GM12872 (cell line): Measurements from ENCODE around the gene LRP11.

Source experiments
- CTCF ChIP-seq: IDR thresholded peaks from 3 replicates; pipeline ENCODE4 v1.5.1; 2011; ENCODE audit warnings: low read depth, mild to moderate bottlenecking, low read length, moderate library complexity; ENCODE audit not compliant: insufficient read depth

Gene LRP11

GRCh38 chr6:149857541-149857940, 6.6 kb downstream of the LRP11 start:
- TF ChIP-seq CTCF = no peak

GRCh38 chr6:149856256-149856994, 7.7 kb downstream of the LRP11 start:
- no peak for TF ChIP-seq CTCF

DNA sequence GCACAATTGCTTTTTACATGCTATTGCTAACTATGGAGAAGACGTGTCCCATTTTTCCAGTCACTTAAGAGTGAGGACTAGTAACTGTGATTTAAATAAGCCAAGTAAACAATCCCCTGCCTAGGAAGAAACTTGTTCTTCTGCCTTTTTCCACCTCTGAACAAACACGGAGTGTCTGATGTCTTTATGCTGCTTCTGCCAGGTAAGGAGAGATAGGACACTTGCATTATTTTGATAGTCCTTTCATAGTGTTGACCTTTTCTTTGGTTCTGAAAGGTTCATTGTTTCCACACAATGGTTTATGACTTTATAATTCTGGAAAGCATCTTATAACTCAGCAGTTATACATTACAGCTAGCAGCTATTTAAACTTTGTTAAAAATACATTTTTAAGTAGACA, 8.4 kb downstream of the LRP11 start:
- TF ChIP-seq CTCF = no peak

DNA sequence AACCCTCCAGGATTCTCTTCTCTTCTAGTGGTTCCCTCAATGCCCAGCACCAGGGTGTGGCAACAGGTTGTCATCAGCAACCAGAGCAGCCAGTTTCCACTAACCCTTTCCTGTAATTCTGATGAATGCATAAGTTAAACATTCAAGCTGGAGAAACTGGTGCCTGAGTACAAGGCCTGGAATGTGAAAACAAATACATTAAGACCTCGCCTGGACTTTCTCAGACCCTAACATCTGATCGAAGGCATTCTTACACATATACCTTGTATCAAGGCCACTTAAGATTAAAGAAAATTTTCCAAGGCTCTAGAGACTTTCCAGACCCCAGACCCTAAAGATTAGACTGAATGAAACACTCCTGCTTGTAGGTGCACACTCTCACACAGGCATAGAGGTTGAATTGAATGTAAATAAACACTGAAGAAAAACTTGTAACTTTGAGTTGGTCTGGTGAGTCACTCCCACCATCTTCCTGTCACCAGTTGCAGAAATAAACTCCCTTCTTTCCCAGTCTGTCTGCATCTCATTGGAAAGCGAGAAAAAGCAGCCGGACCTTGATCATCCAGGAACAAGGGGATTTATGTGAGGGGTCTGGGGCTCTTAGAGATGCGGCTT, 9.0 kb downstream of the LRP11 start:
- TF ChIP-seq CTCF = no peak

GRCh38 chr6:149854532-149854931, 9.6 kb downstream of the LRP11 start:
- TF ChIP-seq CTCF = no peak

DNA sequence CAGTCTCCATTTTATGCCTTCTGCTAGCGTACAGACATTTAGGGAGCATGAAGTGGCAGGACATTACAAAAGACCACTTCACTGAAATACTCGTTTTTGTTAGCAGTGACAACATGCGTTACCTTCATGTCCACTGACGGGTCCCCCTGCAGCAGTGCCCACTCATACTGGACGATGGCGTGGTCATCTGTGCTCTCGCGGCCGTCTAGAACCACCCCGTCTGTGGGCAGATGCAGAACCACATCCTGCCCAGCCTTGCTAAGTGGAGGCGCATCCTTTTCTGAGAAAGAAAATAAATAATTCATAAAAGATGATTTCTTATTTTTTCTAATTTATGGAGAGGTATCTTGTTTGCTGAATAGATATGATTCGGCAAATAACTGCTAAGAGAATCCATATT, 11.3 kb downstream of the LRP11 start:
- TF ChIP-seq CTCF = no peak

DNA sequence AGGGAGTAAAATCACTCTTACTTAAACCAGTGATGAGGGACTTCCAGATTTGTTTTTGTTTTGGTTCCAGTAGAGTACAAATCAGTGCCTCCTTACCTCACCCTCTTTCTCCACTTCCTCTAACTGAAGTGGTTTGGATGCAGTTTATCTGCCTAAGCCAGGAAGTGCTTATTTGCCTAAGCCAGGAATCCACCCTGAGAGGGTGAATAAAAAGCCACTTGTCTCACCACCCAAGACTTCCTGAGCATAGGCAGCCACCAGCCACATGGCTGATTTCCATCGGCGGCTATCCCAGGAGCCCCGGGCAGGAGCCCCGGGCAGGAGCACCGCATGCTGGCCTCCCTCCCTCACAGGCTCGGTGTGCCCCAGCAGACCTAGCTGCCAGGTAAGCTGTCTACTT, 12.0 kb downstream of the LRP11 start:
- TF ChIP-seq CTCF = no peak
